Hematopoietic multipotent progenitor cell treated with erythropoietin and hydrocortisone succinate and interleukin-3 and kit ligand, for 4 days (in vitro differentiated cells): Measurements from ENCODE around the gene FMNL2.

Source experiments
- DNase-seq: peaks from one replicate; pipeline ENCODE4 v3.0.0-alpha.2; 2015

FMNL2 gene

GRCh38 chr2:152534460-152535135, 199.6 kb downstream of the FMNL2 start:
- no peak for DNase-seq

DNA sequence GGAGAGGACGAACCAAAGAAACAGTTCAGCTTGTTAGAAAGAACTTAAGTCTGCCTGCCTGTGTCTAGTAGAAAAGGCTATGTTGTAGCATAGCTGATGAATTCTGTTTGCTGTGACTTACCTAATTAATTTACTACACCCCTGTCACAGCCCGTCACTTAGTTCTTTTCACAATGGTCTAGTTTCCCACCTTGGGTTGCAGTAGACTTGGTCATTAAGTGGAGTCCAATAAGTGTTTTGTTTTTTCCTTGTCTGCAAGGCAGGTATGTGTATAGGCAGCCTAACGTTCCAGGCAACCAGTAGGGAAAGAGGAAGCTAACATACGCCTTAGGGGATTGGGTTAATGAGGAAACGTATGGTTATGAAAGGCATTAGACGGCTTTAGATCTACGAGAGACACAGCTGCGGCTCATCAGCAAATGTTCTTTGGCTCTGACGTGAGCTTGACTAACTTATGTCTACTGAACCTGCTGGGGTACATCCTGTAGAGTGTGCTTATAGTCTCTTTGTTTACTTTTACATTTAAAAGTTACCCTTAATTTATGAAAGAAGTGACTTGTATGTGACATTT, 202.2 kb downstream of the FMNL2 start:
- peak; percentile 11 for DNase-seq

DNA sequence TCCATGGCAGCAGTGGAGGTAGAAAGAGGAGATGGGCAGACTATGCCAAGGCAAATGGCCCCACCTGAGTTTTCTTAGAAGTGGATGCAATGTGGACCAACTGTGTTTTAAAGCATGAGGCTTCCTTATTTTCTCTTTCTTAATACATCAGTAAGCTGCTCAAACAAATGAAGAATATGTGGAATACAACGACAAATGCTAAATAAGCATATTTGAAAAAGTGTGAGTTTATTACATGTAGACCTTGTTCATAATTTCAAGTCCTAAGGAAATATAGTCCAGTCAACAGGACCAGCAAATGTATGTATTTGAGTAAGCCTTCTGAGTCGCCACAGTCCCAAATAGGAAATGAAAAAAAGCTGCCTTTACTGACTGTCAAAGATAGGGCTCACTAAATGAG, 204.4 kb downstream of the FMNL2 start:
- no peak for DNase-seq

DNA sequence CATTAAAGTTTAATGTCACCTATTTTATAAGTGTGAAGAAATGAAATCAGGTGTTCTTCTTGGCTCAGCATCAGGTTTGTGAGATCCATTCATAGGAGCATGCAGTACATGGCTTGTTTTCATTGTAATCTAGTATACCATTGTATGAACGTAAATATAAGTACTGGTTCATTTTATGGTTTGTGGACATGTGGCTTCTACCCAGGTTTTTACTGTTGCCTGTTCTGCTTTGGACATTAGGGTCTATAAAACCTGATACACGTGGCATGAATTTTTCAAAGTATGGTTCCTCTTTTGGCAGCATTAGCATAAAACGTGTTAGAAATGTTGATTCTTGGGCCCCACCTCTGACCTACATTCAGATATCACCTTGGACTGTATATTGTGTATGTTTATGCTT, 206.7 kb downstream of the FMNL2 start:
- DNase-seq, result peak; percentile 9

- no peak for DNase-seq
These were observed 207.5 kb downstream of the FMNL2 start for GRCh38 chr2:152542337-152542994.

- no peak for DNase-seq
These were observed 208.1 kb downstream of the FMNL2 start for GRCh38 chr2:152542995-152543481.

DNA sequence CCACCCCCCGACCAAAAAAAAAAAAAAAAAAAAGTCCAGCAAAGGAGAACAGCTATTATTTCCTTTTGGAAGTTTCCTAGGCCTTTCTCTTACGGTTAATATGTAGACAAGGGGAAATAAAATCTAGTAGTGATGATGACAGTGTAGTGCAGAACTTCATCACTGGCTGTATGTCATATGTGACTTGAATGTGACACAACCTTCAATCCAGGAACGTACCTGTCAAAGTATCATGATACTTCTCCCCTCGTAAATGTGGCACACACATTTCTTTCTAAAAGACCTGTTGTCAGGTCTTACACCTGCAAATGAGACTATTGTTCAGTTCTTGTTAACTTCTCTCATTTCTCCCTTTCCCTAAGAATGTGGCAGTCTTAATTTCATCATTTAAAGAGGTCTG, 208.7 kb downstream of the FMNL2 start:
- DNase-seq, result no peak

GRCh38 chr2:152544638-152545037, 209.7 kb downstream of the FMNL2 start:
- no peak for DNase-seq

GRCh38 chr2:152546230-152546837, 211.4 kb downstream of the FMNL2 start:
- no peak for DNase-seq

- DNase-seq, result no peak
These were observed 213.3 kb downstream of the FMNL2 start for GRCh38 chr2:152548111-152548875.

DNA sequence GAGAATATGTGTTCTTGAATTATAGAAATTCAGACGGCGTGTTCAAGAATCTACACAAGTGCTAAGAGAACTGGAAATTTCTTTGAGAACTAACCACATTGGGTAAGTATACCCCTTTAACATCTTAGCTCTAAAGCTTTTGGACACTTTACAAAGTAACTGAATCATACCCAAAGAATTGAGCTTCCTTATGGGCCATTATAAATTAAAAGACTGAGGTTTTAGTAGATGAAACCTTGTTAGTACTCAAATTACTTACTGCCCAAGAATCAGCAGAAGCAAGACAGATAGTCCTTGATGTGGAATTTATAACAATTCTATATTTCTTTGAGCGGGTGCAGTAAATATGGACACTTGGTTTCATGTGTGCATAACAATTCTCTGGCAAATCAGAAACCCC, 214.0 kb downstream of the FMNL2 start:
- DNase-seq, result no peak

GRCh38 chr2:152549423-152549822, 214.4 kb downstream of the FMNL2 start:
- no peak for DNase-seq

DNA sequence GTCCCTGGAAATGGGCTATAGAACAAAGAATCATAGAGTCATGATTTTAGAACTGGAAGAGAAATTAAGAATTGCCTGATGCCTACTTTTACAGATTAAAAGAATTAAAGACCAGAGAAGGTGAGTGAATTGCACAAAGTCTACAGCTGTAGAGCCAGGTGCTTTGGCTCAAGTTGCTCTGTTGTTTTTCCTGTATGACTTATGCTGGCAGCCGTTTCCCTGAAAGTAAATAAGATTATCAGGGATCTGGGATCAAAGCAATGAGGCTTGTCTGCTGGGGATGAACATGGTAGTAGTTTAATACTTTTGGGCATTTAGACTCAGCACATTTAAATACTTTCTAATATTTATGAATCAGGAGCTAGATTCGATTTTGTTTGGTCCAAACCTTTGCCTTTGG, 215.4 kb downstream of the FMNL2 start:
- DNase-seq, result no peak

- DNase-seq, result no peak
These were observed 217.9 kb downstream of the FMNL2 start for GRCh38 chr2:152552888-152553287.

- DNase-seq, result no peak
These were observed 218.5 kb downstream of the FMNL2 start for GRCh38 chr2:152553518-152553917.

DNA sequence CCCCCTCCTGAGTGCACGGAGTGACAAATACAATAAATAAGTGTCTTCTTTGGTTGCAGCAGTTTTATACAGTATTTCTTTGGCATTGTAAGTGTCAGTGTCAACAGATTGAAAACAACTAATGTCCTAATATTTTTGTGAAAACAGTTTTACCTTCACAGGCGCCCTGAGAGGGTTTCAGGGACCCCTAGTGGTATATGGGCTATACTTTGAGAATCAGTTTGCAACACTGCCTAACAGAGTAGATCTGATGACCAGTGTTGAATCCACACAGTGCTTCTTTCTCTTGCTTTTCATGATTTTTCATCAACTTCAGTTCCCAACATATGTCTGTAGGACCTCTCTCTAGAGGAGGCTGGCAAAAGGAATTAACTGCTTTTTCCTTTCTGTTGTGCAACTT, 220.1 kb downstream of the FMNL2 start:
- peak; percentile 29 for DNase-seq

DNA sequence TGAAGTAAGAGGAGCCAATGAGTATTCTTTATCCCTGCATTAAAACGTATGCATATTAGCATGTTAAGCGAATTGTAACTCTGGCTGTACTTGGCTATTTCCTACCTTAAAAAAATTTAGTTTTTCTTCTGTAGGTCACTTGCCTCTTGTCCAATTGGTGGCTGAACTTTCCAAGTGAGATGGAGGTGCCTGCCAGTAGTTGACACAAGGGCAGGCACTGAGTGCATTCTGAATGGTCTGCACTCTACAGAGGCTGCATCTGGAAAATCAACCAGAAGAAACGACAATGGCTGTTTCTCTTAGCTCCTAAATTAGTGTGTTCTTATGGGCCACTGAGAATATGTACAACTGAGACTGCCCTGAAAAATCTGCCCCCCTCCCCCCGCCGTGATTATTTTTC, 221.5 kb downstream of the FMNL2 start:
- no peak for DNase-seq

GRCh38 chr2:152557273-152557888, 222.4 kb downstream of the FMNL2 start:
- peak; percentile 36 for DNase-seq

GRCh38 chr2:152558158-152558984, 223.4 kb downstream of the FMNL2 start:
- no peak for DNase-seq

DNA sequence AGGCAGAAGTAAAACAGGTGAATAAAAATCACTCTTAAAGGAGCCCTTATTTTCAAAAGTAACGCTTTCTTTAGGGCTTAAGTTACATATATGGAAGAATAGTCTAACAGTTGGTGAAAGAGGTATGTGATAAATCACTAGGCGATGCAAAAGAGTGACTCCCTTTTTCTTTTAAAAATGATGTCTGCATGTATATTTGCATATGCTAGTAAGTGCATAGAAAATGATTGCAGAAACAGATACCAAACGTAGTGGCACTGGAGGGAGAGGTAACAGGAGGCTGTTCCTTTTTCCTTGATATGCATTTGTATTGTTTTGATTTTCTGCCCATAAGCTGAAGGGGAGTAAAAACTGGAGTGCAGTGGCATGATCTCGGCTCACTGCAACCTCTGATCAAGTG, 224.0 kb downstream of the FMNL2 start:
- DNase-seq, result no peak

GRCh38 chr2:152560166-152560565, 225.2 kb downstream of the FMNL2 start:
- DNase-seq, result no peak
